HEK293 (cell line): ENCODE measurements around the gene RNH1.

Source experiments
- CTCF ChIA-PET: fragments of 350-600 bp; formaldehyde crosslinking; extraction: SDS; loops from one replicate; lab custom pipeline; 2021; ENCODE audit warnings: antibody characterized with exemption; lab: Yijun Ruan, JAX
- POLR2A ChIA-PET: fragments of 300-600 bp; formaldehyde crosslinking; extraction: SDS; loops from one replicate; lab custom pipeline; 2020; ENCODE audit warnings: antibody characterized with exemption, inconsistent platforms; lab: Yijun Ruan, JAX
- H3K27ac ChIP-seq: fragments of 200-500 bp; sonication (Bioruptor generic); 2 replicates; pipeline ENCODE4 v1.5.1; 2014; ENCODE audit warnings: low read depth, low read length, control low read depth, inconsistent platforms; ENCODE audit errors: extremely low read depth
- H3K36me3 ChIP-seq, 2 experiments: fragments of 200-500 bp in 1 of 2; sonication (Bioruptor generic) in 1 of 2; 1 replicate in 1 of 2; 2 replicates in 1 of 2; pipeline ENCODE4 v1.5.1; 2014 to 2017; ENCODE audit warnings: inconsistent platforms in 2 of 2, low read length in 2 of 2; ENCODE audit not compliant: control insufficient read depth in 2 of 2, insufficient read depth in 1 of 2
- H3K4me1 ChIP-seq: fragments of 200-500 bp; sonication (Bioruptor generic); 2 replicates; pipeline ENCODE4 v1.5.1; 2014; ENCODE audit warnings: mild to moderate bottlenecking, low read length, inconsistent platforms; ENCODE audit not compliant: control insufficient read depth, insufficient read depth
- H3K4me3 ChIP-seq: 2 replicates; pipeline ENCODE4 v1.5.1; 2011; ENCODE audit warnings: low read depth, mild to moderate bottlenecking, control low read depth, low read length, moderate library complexity
- H3K9me3 ChIP-seq: fragments of 200-500 bp; sonication (Bioruptor generic); 2 replicates; pipeline ENCODE4 v1.5.1; 2014; ENCODE audit warnings: low read depth, low read length, inconsistent platforms; ENCODE audit not compliant: control insufficient read depth, insufficient read depth
- GLIS1 ChIP-seq: fragments of 450-650 bp; formaldehyde crosslinking; IDR thresholded peaks from 2 replicates; pipeline ENCODE4 v1.5.1; 2016; ENCODE audit warnings: missing biosample characterization, missing genetic modification characterization
- HOXC10 ChIP-seq: sonication (generic); formaldehyde crosslinking; IDR thresholded peaks from 2 replicates; pipeline ENCODE4 v1.8.1; 2023; ENCODE audit warnings: mild to moderate bottlenecking, missing genetic modification reagents
- IKZF3 ChIP-seq: fragments of 450-650 bp; IDR thresholded peaks from 2 replicates; pipeline ENCODE4 v1.5.0; 2018; ENCODE audit warnings: missing biosample characterization, mild to moderate bottlenecking, missing genetic modification characterization, moderate library complexity
- KLF10 ChIP-seq: fragments of 450-650 bp; IDR thresholded peaks from 2 replicates; pipeline ENCODE4 v1.5.1; 2018; ENCODE audit warnings: missing biosample characterization, mild to moderate bottlenecking, missing genetic modification characterization
- MEIS1 ChIP-seq: sonication (generic); formaldehyde crosslinking; IDR thresholded peaks from 2 replicates; pipeline ENCODE4 v1.8.1; 2022; ENCODE audit warnings: missing genetic modification reagents, mild to moderate bottlenecking, borderline replicate concordance
- OSR2 ChIP-seq: fragments of 450-650 bp; formaldehyde crosslinking; IDR thresholded peaks from 2 replicates; pipeline ENCODE4 v1.5.1; 2016; ENCODE audit warnings: missing biosample characterization, missing genetic modification characterization
- SP2 ChIP-seq: fragments of 450-650 bp; formaldehyde crosslinking; IDR thresholded peaks from 2 replicates; pipeline ENCODE4 v1.5.1; 2016; ENCODE audit warnings: missing biosample characterization, missing genetic modification characterization
- ZBTB1 ChIP-seq: fragments of 450-650 bp; formaldehyde crosslinking; IDR thresholded peaks from 2 replicates; pipeline ENCODE4 v1.5.1; 2016; ENCODE audit warnings: missing biosample characterization, missing genetic modification characterization
- ZBTB20 ChIP-seq: fragments of 450-650 bp; formaldehyde crosslinking; IDR thresholded peaks from 2 replicates; pipeline ENCODE4 v1.5.1; 2016; ENCODE audit warnings: missing biosample characterization, missing genetic modification characterization
- ZBTB8A ChIP-seq: fragments of 450-650 bp; formaldehyde crosslinking; IDR thresholded peaks from 2 replicates; pipeline ENCODE4 v1.5.1; 2016; ENCODE audit warnings: missing biosample characterization, missing genetic modification characterization
- ZEB2 ChIP-seq: fragments of 450-650 bp; formaldehyde crosslinking; IDR thresholded peaks from 2 replicates; pipeline ENCODE4 v1.5.1; 2016; ENCODE audit warnings: missing biosample characterization, missing genetic modification characterization
- ZFHX2 ChIP-seq: fragments of 450-650 bp; formaldehyde crosslinking; conservative IDR thresholded peaks from 2 replicates; pipeline ENCODE4 v1.5.1; 2016; ENCODE audit warnings: missing biosample characterization, missing genetic modification characterization
- ZNF335 ChIP-seq: fragments of 450-650 bp; formaldehyde crosslinking; conservative IDR thresholded peaks from 2 replicates; pipeline ENCODE4 v1.5.1; 2016; ENCODE audit warnings: missing biosample characterization, missing genetic modification characterization
- ZNF433 ChIP-seq: fragments of 450-650 bp; formaldehyde crosslinking; IDR thresholded peaks from 2 replicates; pipeline ENCODE4 v1.5.1; 2016; ENCODE audit warnings: missing biosample characterization, missing genetic modification characterization, low read depth
- ZNF501 ChIP-seq: fragments of 450-650 bp; formaldehyde crosslinking; IDR thresholded peaks from 2 replicates; pipeline ENCODE4 v1.5.1; 2016; ENCODE audit warnings: missing biosample characterization, missing genetic modification characterization
- ZNF660 ChIP-seq: fragments of 450-650 bp; IDR thresholded peaks from 2 replicates; pipeline ENCODE4 v1.5.1; 2018; ENCODE audit warnings: missing biosample characterization, mild to moderate bottlenecking, missing genetic modification characterization
- ZNF837 ChIP-seq: fragments of 450-650 bp; formaldehyde crosslinking; IDR thresholded peaks from 2 replicates; pipeline ENCODE4 v1.5.1; 2016; ENCODE audit warnings: missing biosample characterization, missing genetic modification characterization
- ZSCAN23 ChIP-seq: fragments of 450-650 bp; formaldehyde crosslinking; IDR thresholded peaks from 2 replicates; pipeline ENCODE4 v1.5.1; 2016; ENCODE audit warnings: missing biosample characterization, missing genetic modification characterization
- ZSCAN30 ChIP-seq: fragments of 450-650 bp; IDR thresholded peaks from 2 replicates; pipeline ENCODE4 v1.5.1; 2018; ENCODE audit warnings: missing biosample characterization, mild to moderate bottlenecking, missing genetic modification characterization, moderate library complexity
- ZXDB ChIP-seq: fragments of 450-650 bp; formaldehyde crosslinking; IDR thresholded peaks from 2 replicates; pipeline ENCODE4 v1.5.1; 2016; ENCODE audit warnings: missing biosample characterization, missing genetic modification characterization
- TF ChIP-seq, protein P1 (sequence below): fragments of 450-650 bp; formaldehyde crosslinking; IDR thresholded peaks from 2 replicates; pipeline ENCODE4 v1.5.1; 2017; ENCODE audit warnings: missing biosample characterization, mild to moderate bottlenecking, missing genetic modification characterization, moderate library complexity
- TF ChIP-seq, protein P2 (sequence below): sonication (generic); formaldehyde crosslinking; IDR thresholded peaks from 2 replicates; pipeline ENCODE4 v1.8.1; 2022; ENCODE audit warnings: mild to moderate bottlenecking, moderate library complexity, missing genetic modification reagents
- TF ChIP-seq, protein P3 (sequence below): fragments of 450-650 bp; formaldehyde crosslinking; optimal IDR thresholded peaks from 2 replicates; pipeline ENCODE3; 2016; ENCODE audit warnings: missing biosample characterization, mild to moderate bottlenecking, missing genetic modification characterization

Gene RNH1

DNA sequence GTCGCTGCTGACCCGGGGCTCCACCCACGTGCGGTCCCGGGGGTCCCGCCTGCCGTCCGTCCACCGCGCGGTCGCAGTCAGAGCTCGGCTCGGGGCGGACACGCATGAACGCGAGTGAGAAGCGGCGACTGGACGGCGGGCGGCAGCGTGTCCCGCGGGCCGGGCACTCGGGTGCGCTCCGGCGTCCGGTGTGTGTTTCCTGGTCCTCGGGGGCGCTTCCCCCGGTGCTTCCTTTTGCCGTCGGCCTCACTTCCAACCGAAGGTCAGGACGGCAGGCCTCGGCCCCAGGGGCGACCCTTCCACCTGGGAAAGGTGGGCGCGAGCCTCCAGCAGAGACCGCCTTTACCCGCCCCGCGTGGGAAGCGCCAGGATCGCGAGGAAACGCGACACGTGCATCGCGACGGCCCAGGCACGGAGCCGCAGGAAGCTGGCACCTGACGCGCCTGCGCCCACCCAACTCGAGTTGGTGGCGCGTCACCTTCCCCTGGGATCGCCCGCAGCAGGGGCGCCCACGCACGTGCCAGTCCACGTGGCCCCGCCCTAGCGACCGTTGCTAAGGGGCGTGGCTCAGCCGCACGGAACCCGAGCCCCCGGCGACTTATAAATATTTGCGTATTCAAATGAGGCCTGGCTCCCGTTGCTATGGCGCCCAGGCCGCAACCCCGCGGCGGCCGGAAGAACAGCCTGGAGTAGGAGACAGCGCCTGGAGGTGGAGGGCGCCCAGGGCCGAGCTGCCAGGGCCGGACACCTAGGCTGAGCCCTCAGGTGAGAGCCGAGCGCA lies 30.0 kb upstream of the RNH1 start, which contains the start of gene LRRC56:
TSS of gene LRRC56 (plus strand) at position 687 of the 781 bp plus-strand sequence. CDS start 3,158 bp downstream, outside the sequence.
- Histone ChIP-seq H3K4me3 (peak within 1 kb of the TSS; percentile 20), H3K9me3 (no peaks in the 10 kb centered on the region), H3K27ac (no peak within 1 kb of the TSS; the same call in 1 of the 2 replicates), H3K4me1 (no peaks in the 10 kb centered on the region), H3K36me3 (peaks cover 0 to 23% of the 10 kb centered on the region in 2 experiments; a peak in 1 of 3 replicates)
- ChIA-PET POLR2A (interaction anchor here (1.6 kb wide), 1 partner anchor 39 kb away, joined by 9 read pairs; the partner anchor contains the start of gene PHRF1), CTCF (interaction anchor here (0.7 kb wide), 1 partner anchor 17 kb away, joined by 3 read pairs; no protein-coding TSS in a partner anchor)
- TF ChIP-seq, protein P1, sequence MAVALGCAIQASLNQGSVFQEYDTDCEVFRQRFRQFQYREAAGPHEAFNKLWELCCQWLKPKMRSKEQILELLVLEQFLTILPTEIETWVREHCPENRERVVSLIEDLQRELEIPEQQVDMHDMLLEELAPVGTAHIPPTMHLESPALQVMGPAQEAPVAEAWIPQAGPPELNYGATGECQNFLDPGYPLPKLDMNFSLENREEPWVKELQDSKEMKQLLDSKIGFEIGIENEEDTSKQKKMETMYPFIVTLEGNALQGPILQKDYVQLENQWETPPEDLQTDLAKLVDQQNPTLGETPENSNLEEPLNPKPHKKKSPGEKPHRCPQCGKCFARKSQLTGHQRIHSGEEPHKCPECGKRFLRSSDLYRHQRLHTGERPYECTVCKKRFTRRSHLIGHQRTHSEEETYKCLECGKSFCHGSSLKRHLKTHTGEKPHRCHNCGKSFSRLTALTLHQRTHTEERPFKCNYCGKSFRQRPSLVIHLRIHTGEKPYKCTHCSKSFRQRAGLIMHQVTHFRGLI (tag by site-specific recombination), result no peak
- TF ChIP-seq ZFHX2, result 0 out of 2 replicates have a peak, but pooled peaks have one; percentile 6

DNA sequence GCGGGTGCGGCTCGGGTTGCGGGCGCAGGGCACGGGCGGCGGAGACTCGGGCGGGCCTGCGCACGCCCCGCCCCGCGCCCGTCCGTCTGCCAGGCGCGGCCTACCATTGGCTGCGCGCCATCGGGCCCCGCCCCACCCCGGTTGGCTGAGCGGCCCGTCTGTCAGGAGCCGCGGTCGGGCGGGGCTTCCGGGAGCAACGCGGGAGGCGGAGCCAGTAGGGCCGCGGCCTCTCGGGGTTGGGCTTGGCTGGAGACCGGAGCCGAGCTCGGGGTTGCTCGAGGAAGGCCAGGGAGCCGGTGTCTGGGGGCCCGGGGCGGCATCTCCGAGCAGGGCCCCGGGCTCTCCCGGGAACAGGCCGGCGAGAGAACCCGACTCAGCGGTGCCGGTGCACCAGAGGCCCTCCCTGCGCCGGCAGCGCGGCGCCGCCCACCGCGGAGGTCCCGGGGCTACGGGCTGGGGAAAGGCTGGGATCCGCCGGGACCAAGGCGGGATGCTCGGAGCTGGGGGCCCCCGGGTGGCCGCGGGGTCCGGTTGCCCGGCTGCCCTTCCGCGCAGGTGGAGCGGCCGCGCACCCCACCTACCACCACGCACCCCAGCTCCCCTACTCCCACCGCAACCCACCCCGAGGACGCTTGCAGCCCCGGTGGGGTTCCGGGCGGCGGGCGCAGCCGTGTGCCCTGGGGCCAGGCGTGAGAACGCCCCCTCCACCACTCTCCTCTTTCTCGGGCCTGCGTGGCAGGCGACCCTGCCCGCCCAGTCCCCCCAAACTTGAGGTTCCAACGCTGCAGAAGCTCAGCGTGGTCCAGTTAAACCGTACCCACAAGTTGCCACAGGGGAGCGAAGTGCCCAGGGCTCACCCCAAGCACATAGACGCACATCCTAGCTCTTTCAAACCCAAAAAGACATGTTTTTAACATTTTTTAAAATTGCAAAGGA lies 28.7 kb upstream of the RNH1 start, which contains the start of gene HRAS:
TSS of gene HRAS (minus strand) at position 58 of the 936 bp plus-strand sequence.
- H3K27ac ChIP-seq, result peak within 1 kb of the TSS; percentile 83
- CTCF ChIA-PET, result interaction anchor here (0.6 to 1.0 kb wide), 7 partner anchors 17 to 188 kb away, joined by 3 to 4 read pairs (median 3); no protein-coding TSS in a partner anchor
- POLR2A ChIA-PET, result interaction anchor here (0.6 to 2.7 kb wide), 12 partner anchors 19 to 266 kb away, joined by 3 to 11 read pairs (median 4); partner anchors contain the start of genes IRF7, PHRF1, RNH1 and TALDO1
- TF ChIP-seq ZXDB (tag by site-specific recombination) (peak; percentile 35; the same call in 1 of the 2 replicates), ZBTB8A (tag by site-specific recombination) (peak; percentile 70), ZBTB1 (tag by site-specific recombination) (no peak), ZNF335 (tag by site-specific recombination) (peak; percentile 53), ZNF837 (no peak), SP2 (tag by site-specific recombination) (peak; percentile 71), IKZF3 (tag by site-specific recombination) (peak; percentile 42; the same call in 1 of the 2 replicates), ZBTB20 (tag by site-specific recombination) (peak; percentile 99), GLIS1 (tag by site-specific recombination) (peak; percentile 63), ZSCAN23 (no peak), KLF10 (tag by site-specific recombination) (0 out of 2 replicates have a peak, but pooled peaks have one; percentile 35), MEIS1 (no peak), ZSCAN30 (peak; percentile 69; the same call in 1 of the 2 replicates), ZNF433 (tag by site-specific recombination) (no peak), ZNF501 (tag by site-specific recombination) (no peak), ZNF660 (tag by site-specific recombination) (peak; percentile 47; the same call in 1 of the 2 replicates), OSR2 (tag by site-specific recombination) (no peak), HOXC10 (CRISPR knock-in tag) (0 out of 2 replicates have a peak, but pooled peaks have one; percentile 18), ZEB2 (0 out of 2 replicates have a peak, but pooled peaks have one; percentile 19)
- TF ChIP-seq, protein P2, sequence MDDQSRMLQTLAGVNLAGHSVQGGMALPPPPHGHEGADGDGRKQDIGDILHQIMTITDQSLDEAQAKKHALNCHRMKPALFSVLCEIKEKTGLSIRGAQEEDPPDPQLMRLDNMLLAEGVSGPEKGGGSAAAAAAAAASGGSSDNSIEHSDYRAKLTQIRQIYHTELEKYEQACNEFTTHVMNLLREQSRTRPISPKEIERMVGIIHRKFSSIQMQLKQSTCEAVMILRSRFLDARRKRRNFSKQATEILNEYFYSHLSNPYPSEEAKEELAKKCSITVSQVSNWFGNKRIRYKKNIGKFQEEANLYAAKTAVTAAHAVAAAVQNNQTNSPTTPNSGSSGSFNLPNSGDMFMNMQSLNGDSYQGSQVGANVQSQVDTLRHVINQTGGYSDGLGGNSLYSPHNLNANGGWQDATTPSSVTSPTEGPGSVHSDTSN, result peak; percentile 99
- TF ChIP-seq, protein P1 (tag by site-specific recombination), result peak; percentile 99
- TF ChIP-seq, protein P3, sequence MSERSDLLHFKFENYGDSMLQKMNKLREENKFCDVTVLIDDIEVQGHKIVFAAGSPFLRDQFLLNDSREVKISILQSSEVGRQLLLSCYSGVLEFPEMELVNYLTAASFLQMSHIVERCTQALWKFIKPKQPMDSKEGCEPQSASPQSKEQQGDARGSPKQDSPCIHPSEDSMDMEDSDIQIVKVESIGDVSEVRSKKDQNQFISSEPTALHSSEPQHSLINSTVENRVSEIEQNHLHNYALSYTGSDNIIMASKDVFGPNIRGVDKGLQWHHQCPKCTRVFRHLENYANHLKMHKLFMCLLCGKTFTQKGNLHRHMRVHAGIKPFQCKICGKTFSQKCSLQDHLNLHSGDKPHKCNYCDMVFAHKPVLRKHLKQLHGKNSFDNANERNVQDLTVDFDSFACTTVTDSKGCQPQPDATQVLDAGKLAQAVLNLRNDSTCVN, result peak; percentile 45

More for the DNA sequence above, 28.7 kb upstream of the RNH1 start, which contains the start of gene HRAS:
- no peaks in the 10 kb centered on the region for H3K9me3 ChIP-seq
- H3K4me3 ChIP-seq, result peak within 1 kb of the TSS; percentile 72
- H3K36me3 ChIP-seq, result peaks cover 0 to 35% of the 10 kb centered on the region in 2 experiments; a peak in 1 of 3 replicates
- no peaks in the 10 kb centered on the region for H3K4me1 ChIP-seq
